GM21717 (cell line): ENCODE results near the gene MS4A8.
"Not testable (repeated sequence)": the region's sequence is repeated elsewhere in the genome, so short reads cannot be mapped to it uniquely, and the experiment has no call there.

Experiments
- ATAC-seq: cut with Tn5 transposase; IDR thresholded peaks from one replicate; pipeline ENCODE4 v1.9.1; 2021; ENCODE audit warnings: mild to moderate bottlenecking, moderate library complexity; ENCODE audit not compliant: unreplicated experiment

MS4A8 gene

GRCh38 chr11:60724420-60724819 lies 25.0 kb downstream of the MS4A8 start, which contains the start of gene MS4A18:
Gene MS4A18, plus strand, starts transcription at chr11:60724720.
- no peak for ATAC-seq

GRCh38 chr11:60725592-60725991 lies 26.2 kb downstream of the MS4A8 start:
- ATAC-seq: no peak

GRCh38 chr11:60731586-60731985 lies 32.2 kb downstream of the MS4A8 start:
- no peak for ATAC-seq

GRCh38 chr11:60734279-60734678 lies 34.9 kb downstream of the MS4A8 start:
- ATAC-seq: no peak

GRCh38 chr11:60739114-60739513 lies 39.7 kb downstream of the MS4A8 start:
- ATAC-seq: no peak

- no peak for ATAC-seq
Observed at GRCh38 chr11:60740573-60740972, 41.2 kb downstream of the MS4A8 start.

- no peak for ATAC-seq
Observed at GRCh38 chr11:60741421-60741820, 42.0 kb downstream of the MS4A8 start.

GRCh38 chr11:60743058-60743457 lies 43.6 kb downstream of the MS4A8 start:
- ATAC-seq: no peak

GRCh38 chr11:60744114-60744513 lies 44.7 kb downstream of the MS4A8 start:
- no peak for ATAC-seq

GRCh38 chr11:60747359-60747873 lies 48.0 kb downstream of the MS4A8 start:
- no peak for ATAC-seq

GRCh38 chr11:60748225-60748624 lies 48.8 kb downstream of the MS4A8 start:
- no peak for ATAC-seq

GRCh38 chr11:60748821-60749220 lies 49.4 kb downstream of the MS4A8 start:
- ATAC-seq: no peak

GRCh38 chr11:60750911-60751310 lies 51.5 kb downstream of the MS4A8 start:
- no peak for ATAC-seq

GRCh38 chr11:60753309-60753708 lies 53.9 kb downstream of the MS4A8 start:
- ATAC-seq: no peak

- no peak for ATAC-seq
Observed at GRCh38 chr11:60754887-60755286, 55.5 kb downstream of the MS4A8 start.

- no peak for ATAC-seq
Observed at GRCh38 chr11:60756307-60757032, 57.1 kb downstream of the MS4A8 start, which contains the start of gene MS4A15. Gene MS4A15, plus strand, starts transcription at chr11:60756867. Its CDS starts 6,867 bp downstream, at chr11:60763734.

- ATAC-seq: no peak
Observed at GRCh38 chr11:60757231-60757800, 57.9 kb downstream of the MS4A8 start.

GRCh38 chr11:60758671-60759070 lies 59.3 kb downstream of the MS4A8 start:
- not testable (repeated sequence) for ATAC-seq

GRCh38 chr11:60759438-60760225 lies 60.2 kb downstream of the MS4A8 start:
- ATAC-seq: not testable (repeated sequence)

- ATAC-seq: no peak
Observed at GRCh38 chr11:60761436-60762190, 62.2 kb downstream of the MS4A8 start.
